ENCODE results near the gene EFCAB9. TPM values are rescaled to one million over a fixed set of nuclear protein-coding genes. Genes with fewer than 3 reads are reported as not detected.

The EFCAB9 gene
- total RNA-seq, 1 experiment from 2014 or later: not detected

GRCh38 chr5:172180936-172181335, 13.0 kb upstream of the EFCAB9 start:
- no peak overlapping the region for H3K4me3 Mint-ChIP-seq
- no CpG with 5 or more reads among the region's 9 CpGs for WGBS (ENCODE audit: extremely low coverage, insufficient read length, low lambda C conversion rate)

More at GRCh38 chr5:172180936-172181335, 13.0 kb upstream of the EFCAB9 start:
- Histone ChIP-seq H3K27ac (ENCODE audit: insufficient read length, low read depth, low read length) (no peak overlapping the region), H4K5ac (ENCODE audit: insufficient read length, low read depth, low read length) (no peak overlapping the region), H3K9me3 (ENCODE audit: control insufficient read depth, low read depth, low read length) (no peaks in the 10 kb centered on the region), H3K14ac (ENCODE audit: insufficient read depth, low read length) (no peak overlapping the region), H2BK5ac (ENCODE audit: insufficient read length, low read length) (no peak overlapping the region), H3K9ac (ENCODE audit: extremely low read depth, insufficient read length, low read length) (no peak overlapping the region), H3K56ac (ENCODE audit: insufficient read length, low read depth, low read length) (no peak overlapping the region), H2AK5ac (ENCODE audit: insufficient read length, low read length) (no peak overlapping the region), H2BK15ac (ENCODE audit: low read depth, low read length) (no peak overlapping the region), H4K91ac (ENCODE audit: insufficient read length, low read depth, low read length) (no peak overlapping the region), H3K18ac (ENCODE audit: insufficient read length, low read depth, low read length) (no peak overlapping the region), H3K4me1 (ENCODE audit: insufficient read depth, low read length) (peaks cover 14% of the 10 kb centered on the region; the same call in 1 of the 2 replicates), H4K8ac (replicated peaks; ENCODE audit: insufficient read length, low read depth, low read length) (no peak overlapping the region), H4K20me1 (ENCODE audit: control insufficient read depth, insufficient read depth, insufficient read length) (no peaks in the 10 kb centered on the region), H3K79me1 (ENCODE audit: insufficient read depth, low read depth, low read length, poor library complexity, severe bottlenecking) (no peaks in the 10 kb centered on the region), H3T11ph (ENCODE audit: low read length) (no peak overlapping the region), H3K23ac (ENCODE audit: insufficient read length, low read depth, low read length) (no peak overlapping the region), H3K79me2 (ENCODE audit: insufficient read depth, low read length) (peaks cover 4% of the 10 kb centered on the region; the same call in 1 of the 2 replicates), H3K23me2 (ENCODE audit: insufficient read length, low read depth, low read length, poor library complexity, severe bottlenecking) (no peaks in the 10 kb centered on the region), H2AFZ (ENCODE audit: low read length) (no peak overlapping the region), H2BK12ac (ENCODE audit: insufficient read length, low read depth, low read length) (no peak overlapping the region), H2BK120ac (ENCODE audit: low read depth, low read length, poor library complexity, severe bottlenecking) (no peak overlapping the region), H3K27me3 (ENCODE audit: insufficient read depth, low read length) (no peaks in the 10 kb centered on the region), H3K4me2 (ENCODE audit: insufficient read depth, insufficient read length, low read length) (no peak overlapping the region), H2BK20ac (ENCODE audit: low read depth, low read length, poor library complexity, severe bottlenecking) (no peak overlapping the region), H3K4ac (ENCODE audit: low read depth, low read length) (no peak overlapping the region)
- TF ChIP-seq CTCF (conservative IDR thresholded peaks at IDR 0.05): no peak
- peaks cover 3 to 4% (median 3%) of the 10 kb centered on the region in 3 experiments; a peak in 3 of 7 replicates for H3K36me3 Mint-ChIP-seq (ENCODE audit: insufficient read depth in 1 of 3, low read depth in 3 of 3)
- no peaks in the 10 kb centered on the region; the same call in 1 of the 2 replicates for H3K27me3 Mint-ChIP-seq (ENCODE audit: low read depth)
- H3K9me3 Mint-ChIP-seq: no peaks in the 10 kb centered on the region
- no peak for DNase-seq
- H3K27ac Mint-ChIP-seq: peak overlapping the region in 1 of 3 experiments; percentile 61; a peak in 1 of 7 replicates
- peaks cover 29 to 31% of the 10 kb centered on the region in 2 experiments for H3K4me1 Mint-ChIP-seq

All from H9 (cell line).